Stimulated activated CD4-positive, alpha-beta T cell treated with anti-CD3 and anti-CD28 coated beads, TNF-alpha, amount 100 ng/mL, for 4 hours (primary cell): ENCODE measurements around the gene GNAZ.
"Not testable (repeated sequence)": the region's sequence is repeated elsewhere in the genome, so short reads cannot be mapped to it uniquely, and the experiment has no call there.

Experiments
- DNase-seq, 3 experiments: peaks; one replicate each; pipeline ENCODE4 v3.0.0-alpha.2; 2020; ENCODE audit warnings: low read depth in 3 of 3

GNAZ gene

DNA sequence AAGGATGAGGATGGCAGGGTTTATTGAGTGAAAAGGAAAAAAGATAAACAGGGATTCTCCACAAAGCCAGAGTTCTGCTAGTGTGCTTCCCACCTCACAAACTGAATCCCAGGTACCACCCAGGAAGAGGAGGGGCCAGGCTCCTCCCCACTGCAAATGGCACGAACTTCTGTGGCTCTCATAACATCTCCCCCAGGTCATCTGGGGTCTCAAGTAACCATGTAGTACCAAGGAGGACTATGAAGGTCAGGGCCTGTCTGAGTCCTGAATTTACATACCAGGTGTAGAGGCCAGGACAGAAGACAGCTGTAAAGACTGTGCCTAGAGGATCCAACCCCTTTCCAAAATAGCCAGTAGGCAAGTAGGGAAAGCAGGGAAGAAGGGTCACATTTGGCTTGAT lies 25.7 kb upstream of the GNAZ start:
- DNase-seq, result no peak

DNA sequence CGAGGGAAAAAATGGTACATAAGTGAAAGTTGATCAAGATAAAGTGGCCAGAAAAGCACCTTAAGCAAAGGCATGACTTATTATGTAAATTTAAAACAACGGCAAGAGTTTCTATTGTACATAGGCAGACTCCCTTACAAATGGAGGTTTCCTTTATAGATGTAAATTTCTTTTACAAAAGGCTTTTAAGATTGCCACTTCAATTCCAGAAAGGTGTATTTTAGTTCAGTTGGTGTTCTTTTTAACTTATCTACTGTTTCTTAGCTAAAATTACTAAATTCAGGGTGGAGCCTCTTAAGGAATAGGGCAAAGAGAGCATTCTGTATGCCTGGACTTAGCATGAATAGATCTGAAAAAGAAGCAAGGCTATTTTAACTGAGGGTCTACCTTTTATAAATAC lies 24.9 kb upstream of the GNAZ start:
- no peak for DNase-seq

DNA sequence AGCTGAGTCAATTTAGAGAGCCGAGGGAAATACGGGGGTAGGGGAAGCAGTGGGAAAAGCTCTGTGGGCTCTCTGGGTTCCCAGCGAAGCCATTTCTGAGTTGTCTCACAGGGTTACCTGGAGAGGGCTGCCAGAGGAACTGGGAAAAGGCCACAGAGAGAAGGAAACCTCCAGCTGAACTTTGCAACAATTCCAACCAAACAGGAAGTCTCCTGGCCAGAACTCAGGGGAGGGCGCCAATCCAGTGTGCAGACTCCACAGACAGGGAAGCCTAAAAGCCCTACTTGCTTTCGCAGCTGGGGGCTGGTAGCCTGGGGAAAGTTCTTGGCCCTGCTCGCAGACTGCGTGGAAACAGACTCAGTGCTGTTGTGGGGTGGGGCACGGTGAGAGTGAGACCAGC lies 23.1 kb upstream of the GNAZ start:
- no peak for DNase-seq

DNA sequence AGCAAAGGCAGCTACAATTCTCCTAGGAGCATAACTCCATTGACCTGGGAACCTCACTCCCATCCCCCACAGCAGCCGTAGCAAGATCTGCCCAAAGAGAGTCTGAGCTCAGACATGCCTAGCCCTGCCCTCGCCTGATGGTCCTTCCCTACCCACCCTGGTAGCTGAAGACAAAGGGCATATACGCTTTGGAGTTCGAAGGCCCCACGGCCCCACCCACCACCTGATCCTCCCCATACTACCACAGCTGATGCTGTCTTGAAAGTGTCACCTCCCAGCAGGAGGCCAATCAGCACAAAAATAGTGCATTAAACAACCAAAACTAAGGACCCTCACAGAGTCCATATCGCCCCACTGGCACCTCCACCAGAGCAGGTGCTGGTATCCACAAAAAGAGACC lies 22.6 kb upstream of the GNAZ start:
- DNase-seq, result no peak

DNA sequence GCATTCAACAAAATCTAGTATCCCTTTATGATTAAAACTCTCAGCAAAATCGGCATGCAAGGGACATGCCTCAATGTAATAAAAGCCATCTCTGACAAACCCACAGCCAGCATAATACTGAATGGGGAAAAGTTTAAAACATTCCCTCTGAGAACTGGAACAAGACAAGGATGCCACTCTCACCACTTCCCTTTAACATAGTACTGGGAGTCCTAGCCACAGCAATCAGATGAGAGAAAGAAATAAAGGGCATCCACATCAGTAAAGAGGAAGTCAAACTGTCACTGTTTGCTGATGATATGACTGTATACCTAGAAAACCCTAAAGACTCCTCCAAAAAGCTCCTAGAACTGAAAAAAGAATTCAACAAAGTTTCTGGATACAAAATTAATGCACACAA lies 19.8 kb upstream of the GNAZ start:
- DNase-seq, result not testable (repeated sequence)

DNA sequence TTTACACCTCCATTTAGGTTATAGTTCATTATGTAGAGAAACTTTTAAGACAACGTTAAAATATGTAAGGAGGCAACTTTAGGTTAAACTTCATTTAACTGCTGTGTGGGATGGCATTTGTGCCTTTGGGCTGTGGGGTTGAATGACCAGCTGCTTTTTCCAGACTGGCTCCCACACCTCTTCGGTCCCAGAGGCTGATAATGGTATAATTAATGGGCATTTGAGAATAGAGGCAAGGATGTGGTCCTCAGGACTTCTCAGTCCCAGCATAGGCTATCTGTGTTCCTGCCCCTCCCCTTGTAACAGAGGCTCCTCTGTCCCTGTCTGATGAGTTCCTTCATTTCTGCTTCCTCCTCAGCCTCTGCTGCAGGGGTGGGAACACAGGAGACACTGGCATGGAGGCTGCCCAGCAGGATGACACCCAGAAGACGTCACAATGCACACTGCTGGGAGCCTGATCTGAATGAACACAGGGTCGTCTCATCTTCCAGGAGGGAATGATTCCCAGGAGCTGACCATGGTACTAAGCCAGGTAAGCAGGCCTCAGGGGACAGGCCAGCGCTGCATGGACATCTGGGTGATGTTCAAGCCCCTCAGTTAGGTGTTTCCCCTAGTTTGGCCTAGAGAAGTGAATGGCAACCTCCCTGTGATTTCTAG lies 17.1 kb upstream of the GNAZ start:
- DNase-seq, result no peak

DNA sequence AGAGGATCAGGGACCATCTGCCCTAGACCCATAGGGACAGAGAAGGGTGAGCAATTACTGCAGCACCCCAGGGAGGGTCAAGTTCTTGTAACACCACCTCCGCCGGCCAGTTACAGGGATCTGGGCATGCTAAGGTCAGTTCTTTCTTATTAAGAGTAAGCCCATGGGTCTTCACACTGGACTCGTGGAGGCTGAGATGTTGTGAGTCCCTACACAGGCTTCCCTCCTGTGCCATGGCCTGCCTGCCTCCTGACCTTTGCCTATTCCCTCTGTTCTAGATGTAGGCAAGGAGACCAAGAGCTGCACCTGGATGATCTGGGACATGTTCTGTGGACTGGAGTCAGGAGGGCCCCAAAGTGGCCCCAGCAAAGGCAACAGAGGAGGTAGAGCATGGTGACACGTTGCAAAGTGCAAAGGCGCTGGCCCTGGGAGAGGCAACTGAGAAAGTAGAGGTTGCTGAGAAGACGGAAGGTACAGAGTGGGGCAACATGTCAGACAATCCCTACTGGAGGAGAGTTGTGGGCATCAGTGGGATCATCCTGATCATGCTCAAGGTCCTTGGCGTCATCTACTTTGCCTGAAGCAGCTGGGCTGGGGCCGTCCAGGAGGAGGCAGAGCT lies 16.3 kb upstream of the GNAZ start:
- DNase-seq, result no peak

DNA sequence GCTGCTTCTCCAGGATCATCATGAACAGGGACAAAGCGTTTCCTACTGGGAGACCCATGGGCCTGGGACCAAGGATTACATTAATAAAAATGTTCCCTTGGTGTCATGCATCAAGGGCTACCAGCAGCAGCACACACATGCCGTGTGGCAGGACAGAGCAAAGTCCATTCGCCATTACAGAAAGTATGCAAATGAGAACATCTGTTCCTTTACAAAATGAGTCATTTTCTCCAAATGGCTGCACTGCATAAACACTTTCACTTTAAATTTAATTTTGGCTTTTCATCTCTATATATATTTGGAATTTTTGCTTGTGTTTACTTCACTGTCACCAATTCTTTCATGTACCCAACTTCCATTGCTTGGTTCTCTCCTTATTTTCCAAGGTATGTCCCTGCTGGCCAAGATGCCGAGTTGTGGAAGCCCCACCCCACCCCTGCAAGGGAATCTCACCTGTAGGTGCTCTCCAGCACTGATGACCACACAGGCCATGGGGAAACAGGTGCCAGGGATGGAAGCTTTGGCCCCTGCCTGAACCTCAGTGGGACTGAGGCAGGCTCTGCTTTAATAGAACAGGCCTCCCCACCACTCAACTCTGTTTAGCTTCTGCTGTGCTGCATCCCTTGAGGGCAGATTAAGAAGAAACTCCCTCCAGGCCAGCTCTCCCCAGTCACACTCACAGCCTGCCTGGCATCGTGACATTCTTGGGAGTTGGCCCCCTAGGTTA lies 15.6 kb upstream of the GNAZ start:
- DNase-seq, result no peak

DNA sequence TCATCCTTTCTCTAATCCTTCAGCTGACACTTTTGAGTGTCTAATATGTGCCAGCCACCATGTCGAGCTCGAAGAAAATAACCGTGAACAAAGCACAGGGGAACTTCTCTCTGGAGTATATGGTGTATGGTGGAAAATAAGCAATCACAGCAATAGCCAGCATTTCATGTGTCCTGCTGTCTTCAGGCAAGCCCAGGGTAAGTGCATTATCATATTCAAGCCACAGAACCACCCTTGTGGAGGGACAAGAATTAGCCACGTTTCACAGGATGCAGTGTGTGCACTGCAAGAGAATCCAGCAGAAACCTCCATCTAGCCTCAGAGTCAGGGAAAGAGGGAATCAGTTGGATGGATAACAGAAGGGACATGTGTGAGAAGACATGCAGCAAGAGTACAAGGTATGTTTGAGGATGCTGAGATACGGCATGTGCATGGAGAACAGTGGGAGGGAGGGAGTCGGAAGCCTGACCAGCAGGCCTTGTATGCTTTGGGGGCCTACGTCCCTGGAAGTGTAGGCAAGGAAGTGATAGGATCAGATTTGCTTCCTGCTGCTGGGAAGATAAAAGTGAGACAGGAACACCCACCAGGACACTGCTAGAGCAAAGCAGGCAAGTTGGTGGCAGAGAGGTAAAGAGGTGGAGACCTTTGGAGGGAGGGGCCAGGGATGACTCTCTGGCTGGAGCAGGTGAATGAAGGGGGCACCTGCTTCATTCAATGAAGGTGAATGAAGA lies 14.7 kb upstream of the GNAZ start:
- DNase-seq, result no peak

DNA sequence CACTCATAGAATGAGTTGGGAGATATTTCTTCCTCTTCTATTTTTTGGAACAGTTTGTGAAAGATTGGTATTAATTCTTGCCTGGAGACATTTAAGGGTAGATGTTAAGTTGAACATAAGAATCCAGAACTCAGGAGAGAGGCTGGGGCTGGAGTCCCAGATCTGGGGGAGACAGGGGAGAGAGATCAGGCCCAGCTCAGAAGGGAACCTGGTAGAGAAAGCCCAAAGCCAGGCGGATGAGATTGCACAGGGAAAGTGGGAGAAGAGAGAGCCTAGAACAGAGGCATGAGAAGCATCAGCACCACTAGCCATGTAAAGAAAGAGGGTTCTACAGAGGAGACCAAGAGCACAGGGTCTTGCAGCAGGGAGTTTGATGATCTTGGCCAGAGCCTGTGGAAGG lies 13.0 kb upstream of the GNAZ start:
- DNase-seq, result no peak

DNA sequence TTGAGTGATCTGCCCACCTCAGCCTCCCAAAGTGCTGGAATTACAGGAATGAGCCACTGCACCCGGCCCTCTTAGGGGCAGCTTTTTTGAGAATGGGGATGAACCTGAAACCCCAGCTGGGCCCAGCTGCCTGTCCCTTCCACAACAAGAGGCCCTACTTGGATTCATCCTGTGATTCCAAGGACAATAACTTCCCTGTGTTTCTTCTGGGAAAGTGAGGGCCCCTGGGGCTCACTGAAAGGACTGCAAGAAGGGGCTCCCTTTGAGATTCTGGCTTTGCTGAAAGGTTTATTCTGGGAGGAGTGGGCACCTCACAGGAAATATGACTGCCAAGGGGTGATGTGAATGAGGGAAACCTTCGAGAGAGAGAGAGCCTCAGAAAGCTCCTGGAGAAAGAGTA lies 12.3 kb upstream of the GNAZ start:
- DNase-seq, result no peak

DNA sequence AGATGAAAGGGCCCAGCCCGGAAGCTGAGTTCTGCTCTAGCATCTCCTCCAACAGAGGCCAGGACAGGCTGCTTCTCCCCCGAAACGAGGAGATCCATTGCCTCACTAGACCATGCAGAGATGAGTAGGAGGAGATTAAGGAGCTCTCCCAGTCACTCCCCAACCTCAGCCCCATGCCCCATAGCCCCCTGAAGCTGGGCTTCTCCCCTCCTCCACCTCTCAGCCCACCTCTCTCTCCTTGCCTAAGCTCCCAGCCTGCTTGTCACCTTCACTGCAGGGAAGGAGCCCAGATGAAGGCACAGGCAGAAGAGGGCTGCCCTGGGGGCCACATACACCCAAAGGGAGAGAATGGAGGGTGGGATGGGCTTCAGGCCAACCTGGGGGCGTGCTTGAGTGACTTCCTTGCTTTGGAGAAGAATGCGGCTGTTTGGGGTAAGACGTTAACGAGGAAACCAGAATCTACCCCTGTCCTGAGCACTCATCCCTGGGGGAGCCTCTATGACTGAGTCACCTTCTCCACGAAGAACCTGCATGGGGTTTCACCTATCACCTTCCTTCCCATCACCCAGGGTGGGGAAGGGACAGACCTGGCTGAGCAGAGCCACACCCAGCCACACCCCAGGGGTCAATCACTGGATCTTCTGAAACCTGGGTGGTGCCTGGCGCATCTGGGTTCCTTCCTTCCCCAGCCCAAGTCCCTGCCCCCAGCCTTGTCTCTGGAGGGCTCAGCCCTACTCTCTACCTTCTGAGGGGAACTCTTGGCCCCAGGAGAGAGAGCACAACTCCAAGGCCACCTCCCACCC lies 11.6 kb upstream of the GNAZ start:
- no peak for DNase-seq

DNA sequence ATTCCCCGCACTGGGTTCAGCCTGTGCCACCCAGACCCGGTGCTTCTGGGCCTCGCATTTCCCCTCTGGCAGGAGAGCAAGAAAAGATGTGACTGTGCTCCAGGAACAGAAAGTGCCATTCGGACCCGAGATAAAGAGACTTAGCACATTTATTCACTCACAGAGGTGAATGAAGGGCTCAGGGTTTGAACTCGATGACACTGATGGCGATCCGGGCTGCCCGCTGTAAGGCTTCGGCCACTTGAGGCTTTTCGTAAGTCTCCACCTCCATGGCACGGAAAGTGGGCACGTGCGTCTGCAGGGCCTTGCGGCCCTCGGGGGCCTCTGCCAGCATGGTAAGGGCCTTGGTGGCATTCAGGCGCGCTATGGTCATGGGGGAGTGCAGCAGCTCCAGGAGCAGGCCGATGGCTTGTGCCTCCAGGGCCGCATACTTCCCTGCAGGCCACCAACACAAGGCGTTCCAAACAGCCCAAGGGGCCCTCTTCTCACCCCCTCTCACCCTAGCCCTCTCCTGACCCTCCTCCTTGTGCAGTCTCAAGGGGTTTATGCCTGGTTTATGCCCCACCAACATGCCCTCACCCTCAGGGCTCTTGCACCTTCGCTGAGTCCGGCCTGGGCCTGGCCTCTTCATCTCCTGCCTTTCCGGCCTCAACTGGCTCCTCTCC lies 10.9 kb upstream of the GNAZ start:
- no peak for DNase-seq

DNA sequence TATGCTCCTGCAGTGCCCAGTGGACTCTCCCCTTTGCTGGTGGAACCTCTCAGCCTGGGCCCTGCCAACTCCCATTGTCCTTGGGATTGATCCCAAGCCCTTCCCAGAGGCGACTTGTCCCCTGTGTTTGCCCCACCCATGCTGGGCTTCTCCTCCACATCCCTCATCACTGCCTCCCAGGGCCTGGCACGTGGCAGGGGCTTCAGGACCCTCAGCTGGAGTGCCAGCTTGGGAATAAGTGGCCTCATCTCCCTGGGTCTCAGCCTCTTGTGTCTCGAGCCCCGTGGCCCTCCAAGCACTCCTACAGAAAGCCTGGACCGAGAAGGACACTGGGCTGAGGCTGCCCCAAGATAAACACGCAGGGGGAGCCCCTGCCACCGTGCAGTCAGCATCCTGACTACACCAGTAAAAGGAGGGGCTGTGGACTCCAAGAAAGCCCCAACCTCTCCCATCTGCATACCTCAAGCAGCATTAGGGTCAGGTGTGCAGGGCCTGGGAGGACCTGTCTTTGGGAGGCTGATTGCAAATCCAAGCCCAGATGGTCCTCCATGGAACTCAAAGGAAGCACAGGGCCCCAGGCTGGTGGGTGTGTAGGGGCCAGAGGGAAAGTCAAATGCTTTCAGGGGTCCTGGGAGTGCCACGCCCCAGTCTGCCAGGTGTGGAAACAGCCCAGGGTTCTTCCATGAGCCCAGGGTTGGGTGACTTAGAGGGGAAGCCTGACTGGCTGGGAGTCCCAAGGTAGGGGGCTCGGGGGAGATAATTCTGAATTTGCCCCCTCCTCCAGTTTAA lies 9.5 kb upstream of the GNAZ start:
- no peak for DNase-seq

DNA sequence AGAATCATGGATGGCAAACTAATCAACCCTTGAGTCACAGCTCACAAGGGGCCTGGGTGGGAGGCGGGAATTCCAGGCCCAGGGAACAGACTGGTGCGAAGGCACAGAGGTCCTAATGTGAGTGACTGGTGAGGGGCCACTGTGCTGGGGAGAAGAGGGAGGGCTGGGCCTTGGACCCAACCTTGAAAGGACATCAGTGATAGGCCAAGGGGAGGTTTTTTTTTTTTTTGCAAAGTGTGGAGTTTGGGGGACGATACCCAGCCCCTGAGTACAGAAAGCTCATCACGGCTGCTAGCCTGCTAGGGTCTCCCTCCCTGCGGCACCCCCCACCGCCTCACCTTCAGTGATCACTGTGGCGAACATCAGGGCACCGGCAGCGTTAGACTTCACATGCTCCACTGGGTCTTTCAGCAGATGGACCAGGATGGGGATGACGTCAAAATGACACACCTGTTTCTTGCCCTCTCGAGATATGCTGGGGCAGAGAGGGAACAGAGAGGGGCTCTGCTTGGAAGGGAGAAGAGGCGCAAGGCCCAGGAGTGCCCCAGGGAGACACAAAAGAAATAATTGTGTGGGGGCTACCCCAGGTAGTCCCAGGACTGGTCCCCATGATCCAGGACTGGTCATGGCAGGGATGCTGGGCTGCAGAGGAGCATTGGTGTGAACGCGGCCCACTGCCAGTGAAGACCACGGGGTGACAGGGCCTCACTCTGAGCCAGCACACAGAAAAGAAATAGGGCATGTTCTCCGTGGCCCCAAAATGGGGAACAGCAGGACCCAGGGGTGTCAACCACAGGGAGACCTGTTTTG lies 8.6 kb upstream of the GNAZ start:
- DNase-seq, result no peak

DNA sequence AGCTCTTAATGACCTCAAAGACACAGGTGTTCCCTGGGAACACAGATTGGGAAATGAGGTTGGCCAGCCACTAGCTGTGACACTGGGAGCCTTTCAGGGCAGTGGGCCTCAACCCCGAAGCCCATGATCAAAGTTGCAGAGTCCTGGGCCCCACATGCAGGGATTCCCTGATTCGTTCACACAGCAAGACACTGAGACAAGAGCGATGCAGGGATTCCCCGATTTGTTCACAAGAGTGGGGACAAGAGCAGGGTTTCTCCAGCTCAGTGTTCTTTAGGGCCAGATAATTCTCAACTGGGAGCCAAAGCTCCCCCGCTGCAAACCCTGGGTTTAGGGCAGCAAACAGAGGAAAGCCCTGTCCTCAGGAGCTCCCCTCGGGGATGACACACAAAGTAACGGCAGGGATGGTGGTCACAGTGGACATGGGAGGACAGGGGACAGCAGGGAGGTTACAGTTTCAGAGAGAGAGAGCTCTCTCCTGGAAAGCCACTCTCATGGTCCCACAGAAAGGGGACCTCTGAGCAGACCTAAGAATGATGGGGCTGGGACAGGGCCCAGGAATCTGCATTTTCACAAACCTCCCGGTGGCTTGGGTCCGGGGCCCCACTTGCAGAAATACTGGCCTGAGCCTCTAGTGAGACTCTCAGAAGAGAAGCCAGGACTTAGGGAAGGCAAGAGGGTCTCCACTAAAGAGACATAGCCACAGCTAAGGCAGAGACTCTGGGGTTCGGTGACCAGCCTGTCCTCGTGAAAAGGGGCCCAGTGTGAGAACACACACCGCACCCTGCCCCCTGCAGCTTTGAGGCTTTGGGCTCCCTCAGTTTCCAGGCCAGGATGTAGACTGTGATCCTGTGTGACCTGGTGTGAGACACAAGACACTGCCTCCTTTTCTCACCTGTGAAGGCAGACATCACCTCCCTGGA lies 7.4 kb upstream of the GNAZ start:
- no peak for DNase-seq

DNA sequence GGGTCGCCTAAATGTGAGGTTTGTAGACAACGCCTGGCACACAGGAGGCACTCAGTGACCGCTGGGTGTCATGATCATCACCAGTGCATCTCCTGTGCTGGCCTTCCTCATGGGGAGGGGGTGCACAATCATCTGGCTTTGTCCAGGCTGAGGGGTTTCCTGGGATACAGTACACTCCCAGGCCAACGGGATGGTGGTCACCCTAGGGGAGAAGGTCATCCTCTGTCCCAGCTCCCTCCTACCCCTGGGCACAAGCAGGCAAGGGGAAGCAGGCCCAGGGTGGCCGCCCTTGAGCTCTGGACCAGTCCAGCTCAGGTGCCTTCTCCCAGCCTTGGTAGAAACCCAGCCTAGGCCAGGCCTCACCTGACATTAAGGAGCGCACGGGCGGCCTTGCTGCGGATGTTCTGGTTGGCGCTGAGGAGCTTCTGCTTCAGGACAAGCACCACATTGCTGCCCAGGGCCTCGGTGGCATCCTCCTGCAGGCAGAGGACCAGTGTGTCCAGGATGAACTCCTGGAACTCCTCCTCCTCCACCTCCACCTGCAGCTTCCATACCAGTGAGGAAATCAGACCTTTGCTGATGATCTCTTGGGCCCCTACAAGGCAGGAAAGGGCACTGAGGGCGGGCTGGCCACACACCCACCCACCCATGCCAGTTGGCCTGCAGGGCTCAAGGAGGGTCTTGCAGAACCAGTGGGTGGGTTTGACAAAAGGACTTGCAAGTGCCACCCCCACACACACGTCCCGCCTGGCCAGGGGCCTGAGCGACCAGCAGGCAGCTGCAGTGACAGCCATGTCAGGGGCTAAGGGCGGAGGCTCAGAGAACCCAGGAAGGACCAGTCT lies 6.6 kb upstream of the GNAZ start:
- DNase-seq, result no peak
